GM19193 (cell line): ENCODE data around the gene HDAC8.

ENCODE experiments used
- POLR2A ChIP-seq: IDR thresholded peaks from 4 replicates; pipeline ENCODE4 v1.6.1; 2011; ENCODE audit not compliant: insufficient read depth, insufficient read length; ENCODE audit errors: extremely low read depth

The HDAC8 gene

DNA sequence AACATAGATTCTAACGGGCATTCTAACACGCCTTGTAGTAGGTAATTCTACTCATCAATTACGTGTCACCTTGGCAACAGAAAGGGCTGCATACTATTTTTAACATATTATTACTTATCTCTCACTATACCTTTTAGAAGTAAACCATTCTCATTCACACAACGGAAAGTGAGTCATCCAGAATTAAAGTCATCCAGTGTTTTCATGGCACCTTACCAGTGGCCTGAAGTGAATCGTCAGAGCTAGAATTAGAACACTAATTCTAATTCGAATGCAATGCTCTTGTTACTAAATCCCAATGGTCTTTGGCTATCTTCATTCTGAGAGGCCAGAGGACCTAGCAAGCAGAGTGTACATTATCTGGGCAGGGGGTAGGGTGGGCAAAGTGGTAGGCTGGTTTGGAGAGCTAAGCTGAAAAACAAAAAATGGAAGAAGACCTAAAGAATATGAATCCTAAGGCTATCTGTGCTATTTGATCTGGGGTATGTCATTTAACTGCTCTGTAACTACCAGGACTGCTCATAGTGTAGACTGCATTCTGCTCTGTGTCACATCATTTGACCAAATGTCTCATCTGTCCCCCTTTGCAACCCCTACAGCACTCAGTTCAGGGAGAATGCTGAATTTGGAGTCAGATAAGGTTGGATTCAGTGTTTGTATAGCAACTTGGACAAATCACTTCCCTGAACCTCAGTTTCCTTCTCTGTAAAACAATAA is 96.5 kb downstream of the HDAC8 start:
- TF ChIP-seq POLR2A, result no peak

DNA sequence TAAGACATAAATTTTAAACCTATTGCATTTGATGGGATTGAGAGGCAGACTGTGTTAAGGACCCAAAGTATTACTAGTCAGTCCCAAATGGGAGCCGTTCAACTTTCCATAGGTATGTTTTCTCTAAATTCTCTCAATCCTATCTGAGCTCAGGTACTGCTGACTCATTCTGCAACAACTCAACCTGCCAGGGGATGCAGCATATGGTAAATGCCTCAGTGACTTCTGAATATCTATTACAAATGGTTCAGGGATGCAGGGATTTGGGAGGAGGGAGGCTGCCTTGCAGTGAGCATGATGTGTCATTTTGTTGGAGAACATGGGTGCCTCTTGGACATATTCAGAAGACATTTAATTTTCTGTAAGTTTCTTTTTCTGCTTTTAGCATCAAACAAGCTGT is 97.3 kb downstream of the HDAC8 start:
- TF ChIP-seq POLR2A, result no peak

DNA sequence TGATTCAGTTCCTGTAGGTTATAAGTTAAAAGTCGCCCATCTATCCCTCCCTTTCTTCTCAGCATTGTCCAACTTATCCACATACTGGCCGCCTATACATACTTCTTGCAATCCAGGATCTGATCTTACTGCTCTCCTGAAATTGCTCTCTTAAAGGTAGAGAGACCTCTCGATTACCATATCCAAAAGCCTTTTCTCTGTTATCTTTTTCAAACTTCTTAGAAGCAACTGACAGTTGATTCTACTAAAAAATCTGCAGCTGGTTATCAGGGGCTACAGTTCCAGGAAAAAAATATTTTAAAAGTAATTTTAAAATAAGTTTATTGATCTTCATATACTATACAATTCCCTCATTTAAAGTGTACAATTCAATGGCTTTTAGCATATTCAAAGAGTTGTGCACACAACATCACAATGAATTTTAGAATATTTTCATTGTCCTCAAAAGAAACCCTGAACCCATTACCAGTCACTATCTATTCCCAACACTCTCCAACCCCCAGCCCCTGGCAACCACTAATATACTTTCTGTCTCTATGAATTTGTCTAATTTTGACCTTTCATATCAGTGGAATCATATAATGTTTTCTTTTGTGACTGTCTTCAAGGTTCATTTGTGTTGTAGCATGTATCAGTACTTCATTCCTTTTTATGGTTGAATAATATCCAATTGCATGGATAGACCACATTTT is 102.0 kb downstream of the HDAC8 start:
- no peak for TF ChIP-seq POLR2A

- TF ChIP-seq POLR2A, result no peak
Observed at GRCh38 chrX:72470117-72470516, 102.5 kb downstream of the HDAC8 start.

- TF ChIP-seq POLR2A, result no peak
Observed at GRCh38 chrX:72468607-72469006, 104.0 kb downstream of the HDAC8 start.

DNA sequence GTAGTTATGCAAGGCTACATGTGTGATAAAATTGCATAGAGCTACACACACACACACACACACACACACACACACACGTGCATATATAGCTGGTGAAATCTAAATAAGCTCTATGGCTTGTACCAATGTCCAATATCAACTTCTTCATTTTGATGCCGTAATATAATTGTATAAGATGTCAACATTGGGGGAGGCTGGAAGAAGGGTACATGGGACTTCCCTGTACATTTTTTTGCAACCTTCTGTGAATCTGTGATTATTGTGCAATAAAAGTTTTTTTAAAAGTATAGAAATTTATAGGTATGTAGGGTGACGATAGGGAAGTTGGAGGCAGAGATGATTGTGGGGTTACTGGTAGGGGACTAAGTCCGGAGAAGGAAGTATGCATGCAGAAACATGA is 105.5 kb downstream of the HDAC8 start:
- TF ChIP-seq POLR2A, result no peak

DNA sequence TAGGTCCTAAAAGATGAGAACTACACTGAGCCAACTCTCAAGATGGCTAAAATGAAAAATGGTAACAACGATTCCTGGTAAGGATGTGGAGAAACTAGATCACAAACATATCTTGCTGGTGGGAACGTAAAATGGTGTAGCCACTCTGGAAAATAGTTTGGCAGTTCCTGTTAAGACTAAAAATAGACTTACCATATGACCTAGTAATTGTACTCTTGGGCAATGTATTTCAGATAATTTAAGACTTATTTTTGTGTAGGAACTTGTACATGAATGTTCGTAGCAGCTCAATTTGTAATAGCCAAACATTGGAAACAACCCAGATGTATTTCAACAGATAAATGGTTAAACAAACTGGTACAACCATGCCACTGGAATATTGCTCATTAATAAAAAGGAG is 106.2 kb downstream of the HDAC8 start:
- no peak for TF ChIP-seq POLR2A

DNA sequence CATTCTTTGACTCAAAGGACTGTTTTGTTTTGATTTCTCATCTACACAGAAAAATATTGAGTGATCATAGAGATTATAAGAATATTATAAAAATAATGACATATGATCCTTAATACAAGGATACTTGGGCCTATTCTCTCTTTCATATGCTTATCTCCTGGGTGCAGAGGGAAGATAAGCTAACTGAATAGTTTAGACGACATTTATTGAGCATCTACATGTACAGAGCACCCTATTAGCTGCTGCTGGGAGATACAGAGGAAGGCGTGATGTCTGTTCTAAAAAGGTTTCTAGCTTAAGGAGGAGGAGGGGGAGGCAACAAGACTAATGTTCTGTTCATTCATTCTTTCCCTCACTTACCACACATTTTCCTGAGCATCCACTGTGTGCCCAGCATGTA is 106.8 kb downstream of the HDAC8 start:
- TF ChIP-seq POLR2A, result no peak

GRCh38 chrX:72461766-72462165 is 110.9 kb downstream of the HDAC8 start:
- no peak for TF ChIP-seq POLR2A

GRCh38 chrX:72461288-72461687 is 111.4 kb downstream of the HDAC8 start:
- no peak for TF ChIP-seq POLR2A

DNA sequence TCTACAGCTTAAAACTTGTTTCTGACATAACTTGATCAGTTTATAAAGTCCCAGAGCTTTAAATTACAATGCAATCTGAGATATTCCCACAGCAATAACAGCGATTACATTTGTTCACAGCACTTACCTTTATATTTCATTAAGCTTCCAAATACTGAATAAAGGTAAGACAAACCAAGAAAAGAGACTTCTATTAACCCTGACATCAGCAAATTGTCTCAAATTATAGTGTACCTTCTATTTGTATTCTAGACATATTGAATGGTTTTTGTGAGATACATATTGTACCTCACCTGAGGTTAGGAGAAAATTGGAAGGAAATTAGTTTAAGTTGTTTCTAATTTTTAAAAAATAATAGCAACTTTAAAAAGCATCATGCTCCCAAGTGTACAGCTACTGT is 111.9 kb downstream of the HDAC8 start:
- TF ChIP-seq POLR2A, result no peak

- no peak for TF ChIP-seq POLR2A
Observed at GRCh38 chrX:72436010-72436409, 136.6 kb downstream of the HDAC8 start.

DNA sequence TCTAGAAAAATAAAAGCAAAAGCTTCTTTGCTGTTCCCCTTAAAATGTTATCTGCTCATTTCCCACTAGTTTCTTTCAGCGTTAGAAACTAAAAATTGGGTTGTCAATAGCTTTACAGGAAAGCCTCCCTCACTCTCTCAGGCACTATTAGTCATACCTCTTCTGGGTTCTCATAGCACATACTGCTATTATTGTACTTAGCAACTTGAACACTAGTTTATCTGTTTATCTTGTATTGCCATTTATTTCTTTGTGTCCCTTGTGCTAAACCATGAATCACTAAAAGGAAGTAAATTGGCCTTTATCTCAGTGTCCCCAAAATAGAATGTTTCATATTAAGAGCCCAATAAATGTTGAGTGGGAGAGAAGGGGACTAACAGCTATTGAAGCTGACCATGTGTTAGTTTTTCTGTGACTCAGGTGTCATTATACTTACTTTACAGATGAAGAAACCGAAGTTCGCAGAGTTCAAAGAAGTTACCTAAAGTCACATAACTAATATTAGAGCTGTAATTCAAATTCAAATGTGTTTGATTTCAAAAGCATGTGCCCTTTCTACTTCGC is 142.2 kb downstream of the HDAC8 start:
- no peak for TF ChIP-seq POLR2A

- TF ChIP-seq POLR2A, result no peak
Observed at GRCh38 chrX:72421797-72422196, 150.8 kb downstream of the HDAC8 start.

GRCh38 chrX:72409993-72410392 is 162.7 kb downstream of the HDAC8 start:
- TF ChIP-seq POLR2A, result no peak

GRCh38 chrX:72408885-72409284 is 163.8 kb downstream of the HDAC8 start:
- TF ChIP-seq POLR2A, result no peak
